ENCODE data around the gene DCX.

DCX gene

GRCh38 chrX:111435469-111435868 is 23.5 kb upstream of the DCX start:
- DNase-seq (ENCODE audit: low read depth) = no peak
- no peak for TF ChIP-seq CTCF (IDR thresholded peaks at IDR 0.05; ENCODE audit: insufficient read depth, low read depth, low read length, missing control alignments)
- no peak overlapping the region for H3K4me3 ChIP-seq (ENCODE audit: low read depth, low read length)

GRCh38 chrX:111431001-111431400 is 19.0 kb upstream of the DCX start:
- no peak for TF ChIP-seq CTCF (IDR thresholded peaks at IDR 0.05; ENCODE audit: insufficient read depth, low read depth, low read length, missing control alignments)
- DNase-seq (ENCODE audit: low read depth) = no peak
- no peak overlapping the region for H3K4me3 ChIP-seq (ENCODE audit: low read depth, low read length)

- no peak for TF ChIP-seq CTCF (IDR thresholded peaks at IDR 0.05; ENCODE audit: insufficient read depth, low read depth, low read length, missing control alignments)
- DNase-seq (ENCODE audit: low read depth) = no peak
- no peak overlapping the region for H3K4me3 ChIP-seq (ENCODE audit: low read depth, low read length)
Observed at GRCh38 chrX:111411557-111411956, 435 bp downstream of the DCX start.

- no peak overlapping the region for H3K4me3 ChIP-seq (ENCODE audit: low read depth, low read length)
- no peak for DNase-seq (ENCODE audit: low read depth)
- TF ChIP-seq CTCF (IDR thresholded peaks at IDR 0.05; ENCODE audit: insufficient read depth, low read depth, low read length, missing control alignments) = no peak
Observed at GRCh38 chrX:111410590-111411078, 1.4 kb downstream of the DCX start.

- TF ChIP-seq CTCF (IDR thresholded peaks at IDR 0.05; ENCODE audit: insufficient read depth, low read depth, low read length, missing control alignments) = no peak
- no peak overlapping the region for H3K4me3 ChIP-seq (ENCODE audit: low read depth, low read length)
- DNase-seq (ENCODE audit: low read depth) = no peak
Observed at GRCh38 chrX:111409326-111409725, 2.7 kb downstream of the DCX start.

GRCh38 chrX:111407948-111408347 is 4.0 kb downstream of the DCX start:
- no peak for TF ChIP-seq CTCF (IDR thresholded peaks at IDR 0.05; ENCODE audit: insufficient read depth, low read depth, low read length, missing control alignments)
- no peak for DNase-seq (ENCODE audit: low read depth)
- no peak overlapping the region for H3K4me3 ChIP-seq (ENCODE audit: low read depth, low read length)

GRCh38 chrX:111402344-111402743 is 9.6 kb downstream of the DCX start:
- no peak overlapping the region for H3K4me3 ChIP-seq (ENCODE audit: low read depth, low read length)
- DNase-seq (ENCODE audit: low read depth) = no peak
- no peak for TF ChIP-seq CTCF (IDR thresholded peaks at IDR 0.05; ENCODE audit: insufficient read depth, low read depth, low read length, missing control alignments)

Measured in GM12865 (cell line).